ENCODE results near the gene SIAE.

SIAE gene

GRCh38 chr11:124673333-124674167 lies at the start of gene SIAE, which contains the start of gene SPA17:
SIAE (minus strand) TSS chr11:124673739; CDS start chr11:124673708, 31 bp downstream.
SPA17 (plus strand) TSS chr11:124673904; CDS start chr11:124675265, 1,361 bp downstream.
- peak within 1 kb of the TSS; percentile 84 for H3K4me3 ChIP-seq (ENCODE audit: low read length)
- no peaks in the 10 kb centered on the region for H3K9me3 ChIP-seq (ENCODE audit: control insufficient read depth, insufficient read depth, low read length)
- H4K20me1 ChIP-seq (ENCODE audit: control insufficient read depth, insufficient read depth, low read depth, low read length), result no peaks in the 10 kb centered on the region
- TF ChIP-seq CTCF (IDR thresholded peaks at IDR 0.05; ENCODE audit: low read depth, low read length, poor library complexity, severe bottlenecking) (no peak), EZH2phosphoT487 (IDR thresholded peaks at IDR 0.05; ENCODE audit: borderline replicate concordance, low read length) (no peak)
- peaks cover 46% of the 10 kb centered on the region for H3K4me1 ChIP-seq (ENCODE audit: control insufficient read depth, low read length)
- H3K27me3 ChIP-seq (ENCODE audit: control insufficient read depth, low read length), result no peaks in the 10 kb centered on the region
- peak within 1 kb of the TSS; percentile 87 for H3K4me2 ChIP-seq (ENCODE audit: low read length)
- no peaks in the 10 kb centered on the region for H3K36me3 ChIP-seq (ENCODE audit: control insufficient read depth, low read length)
- H3K9me2 ChIP-seq (replicated peaks; ENCODE audit: control insufficient read depth, low read length), result no peaks in the 10 kb centered on the region
- no peak within 1 kb of the TSS for H3K27ac ChIP-seq (ENCODE audit: low read depth, low read length)
- H3K79me2 ChIP-seq (ENCODE audit: control insufficient read depth, low read length), result peaks cover 12% of the 10 kb centered on the region
- H3F3A ChIP-seq (ENCODE audit: control insufficient read depth, insufficient read depth), result 0 out of 2 replicates have a peak, but pooled peaks cover 10% of the 10 kb centered on the region

GRCh38 chr11:124722176-124722575 lies 48.6 kb upstream of the SIAE start:
- Histone ChIP-seq H3K27me3 (ENCODE audit: control insufficient read depth, low read length) (peaks cover 28% of the 10 kb centered on the region), H3K27ac (ENCODE audit: low read depth, low read length) (no peak overlapping the region), H3K36me3 (ENCODE audit: control insufficient read depth, low read length) (no peaks in the 10 kb centered on the region), H4K20me1 (ENCODE audit: control insufficient read depth, insufficient read depth, low read depth, low read length) (no peaks in the 10 kb centered on the region), H3K4me2 (ENCODE audit: low read length) (peak overlapping the region; percentile 47), H3K79me2 (ENCODE audit: control insufficient read depth, low read length) (no peaks in the 10 kb centered on the region), H3K4me3 (ENCODE audit: low read length) (peak overlapping the region; percentile 25), H3K4me1 (ENCODE audit: control insufficient read depth, low read length) (peaks cover 61% of the 10 kb centered on the region), H3F3A (ENCODE audit: control insufficient read depth, insufficient read depth) (no peaks in the 10 kb centered on the region), H3K9me2 (replicated peaks; ENCODE audit: control insufficient read depth, low read length) (no peaks in the 10 kb centered on the region), H3K9me3 (ENCODE audit: control insufficient read depth, insufficient read depth, low read length) (no peaks in the 10 kb centered on the region)
- TF ChIP-seq CTCF (IDR thresholded peaks at IDR 0.05; ENCODE audit: low read depth, low read length, poor library complexity, severe bottlenecking) (no peak), EZH2phosphoT487 (IDR thresholded peaks at IDR 0.05; ENCODE audit: borderline replicate concordance, low read length) (no peak)

- Histone ChIP-seq H4K20me1 (ENCODE audit: control insufficient read depth, insufficient read depth, low read depth, low read length) (no peaks in the 10 kb centered on the region), H3K27me3 (ENCODE audit: control insufficient read depth, low read length) (peaks cover 34% of the 10 kb centered on the region), H3K79me2 (ENCODE audit: control insufficient read depth, low read length) (no peaks in the 10 kb centered on the region), H3K36me3 (ENCODE audit: control insufficient read depth, low read length) (no peaks in the 10 kb centered on the region), H3K4me3 (ENCODE audit: low read length) (no peak overlapping the region), H3K4me2 (ENCODE audit: low read length) (no peak overlapping the region), H3K9me3 (ENCODE audit: control insufficient read depth, insufficient read depth, low read length) (no peaks in the 10 kb centered on the region), H3F3A (ENCODE audit: control insufficient read depth, insufficient read depth) (no peaks in the 10 kb centered on the region), H3K27ac (ENCODE audit: low read depth, low read length) (no peak overlapping the region), H3K4me1 (ENCODE audit: control insufficient read depth, low read length) (peaks cover 35% of the 10 kb centered on the region), H3K9me2 (replicated peaks; ENCODE audit: control insufficient read depth, low read length) (no peaks in the 10 kb centered on the region)
- TF ChIP-seq CTCF (IDR thresholded peaks at IDR 0.05; ENCODE audit: low read depth, low read length, poor library complexity, severe bottlenecking) (no peak), EZH2phosphoT487 (IDR thresholded peaks at IDR 0.05; ENCODE audit: borderline replicate concordance, low read length) (no peak)
Measured at GRCh38 chr11:124719534-124719933, 46.0 kb upstream of the SIAE start.
